ENCODE measurements around the gene U2AF2. TPM values are rescaled to one million over a fixed set of nuclear protein-coding genes. Genes with fewer than 3 reads are reported as not detected.

The U2AF2 gene
- total and polyA plus RNA-seq, 2 of the 4 experiments (the other 2 are of a cell fraction): 120 to 260 TPM

DNA sequence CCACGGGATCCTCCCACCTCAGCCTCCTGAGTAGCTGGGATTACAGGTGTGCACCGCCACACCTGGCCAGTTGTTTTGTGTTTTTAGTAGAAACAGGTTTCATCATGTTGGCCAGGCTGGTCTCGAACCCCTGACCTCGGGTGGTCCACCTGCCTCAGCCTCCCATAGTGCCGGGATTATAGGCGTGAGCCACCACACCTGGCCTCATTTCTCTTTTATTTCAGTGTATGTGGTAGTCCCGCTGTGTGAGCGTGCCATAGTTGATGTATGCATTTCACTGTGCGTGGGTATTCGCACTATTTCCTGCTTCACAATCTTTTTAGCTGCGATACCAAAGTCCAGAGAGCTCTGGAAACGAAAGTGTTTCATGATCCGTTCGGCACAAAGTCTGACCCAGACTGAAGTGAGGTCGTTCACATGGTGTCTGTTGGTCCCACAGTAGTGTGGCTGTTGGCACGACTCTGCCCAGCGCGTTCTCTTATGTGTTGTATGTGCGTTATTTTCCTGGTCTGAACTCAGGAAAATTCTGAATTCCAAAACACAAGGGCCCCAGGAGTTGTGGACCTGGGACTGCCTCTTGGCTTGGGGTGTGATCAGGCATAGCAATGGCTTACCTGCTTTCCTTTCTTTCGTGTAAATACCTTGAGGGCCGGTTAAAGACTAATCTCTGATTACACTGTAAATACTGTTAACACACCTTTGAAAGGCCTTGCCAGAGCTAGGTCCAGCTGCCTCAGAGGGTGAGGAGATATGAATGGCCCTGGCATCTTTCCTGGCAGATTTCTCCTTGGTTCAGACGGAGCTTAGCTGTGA, 28.8 kb downstream of the U2AF2 start (continued):
- TF ChIP-seq, protein P1, sequence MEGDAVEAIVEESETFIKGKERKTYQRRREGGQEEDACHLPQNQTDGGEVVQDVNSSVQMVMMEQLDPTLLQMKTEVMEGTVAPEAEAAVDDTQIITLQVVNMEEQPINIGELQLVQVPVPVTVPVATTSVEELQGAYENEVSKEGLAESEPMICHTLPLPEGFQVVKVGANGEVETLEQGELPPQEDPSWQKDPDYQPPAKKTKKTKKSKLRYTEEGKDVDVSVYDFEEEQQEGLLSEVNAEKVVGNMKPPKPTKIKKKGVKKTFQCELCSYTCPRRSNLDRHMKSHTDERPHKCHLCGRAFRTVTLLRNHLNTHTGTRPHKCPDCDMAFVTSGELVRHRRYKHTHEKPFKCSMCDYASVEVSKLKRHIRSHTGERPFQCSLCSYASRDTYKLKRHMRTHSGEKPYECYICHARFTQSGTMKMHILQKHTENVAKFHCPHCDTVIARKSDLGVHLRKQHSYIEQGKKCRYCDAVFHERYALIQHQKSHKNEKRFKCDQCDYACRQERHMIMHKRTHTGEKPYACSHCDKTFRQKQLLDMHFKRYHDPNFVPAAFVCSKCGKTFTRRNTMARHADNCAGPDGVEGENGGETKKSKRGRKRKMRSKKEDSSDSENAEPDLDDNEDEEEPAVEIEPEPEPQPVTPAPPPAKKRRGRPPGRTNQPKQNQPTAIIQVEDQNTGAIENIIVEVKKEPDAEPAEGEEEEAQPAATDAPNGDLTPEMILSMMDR (conservative IDR thresholded peaks at IDR 0.05; ENCODE audit: low read depth, low read length): no peak
